Dedifferentiated amniotic fluid mesenchymal stem cell (primary cell): ENCODE data around the gene TSPAN15.

Experiments
- DNase-seq: peaks from one replicate; pipeline ENCODE4 v3.0.0-alpha.2; 2016; ENCODE audit errors: extremely low spot score

The TSPAN15 gene

DNA sequence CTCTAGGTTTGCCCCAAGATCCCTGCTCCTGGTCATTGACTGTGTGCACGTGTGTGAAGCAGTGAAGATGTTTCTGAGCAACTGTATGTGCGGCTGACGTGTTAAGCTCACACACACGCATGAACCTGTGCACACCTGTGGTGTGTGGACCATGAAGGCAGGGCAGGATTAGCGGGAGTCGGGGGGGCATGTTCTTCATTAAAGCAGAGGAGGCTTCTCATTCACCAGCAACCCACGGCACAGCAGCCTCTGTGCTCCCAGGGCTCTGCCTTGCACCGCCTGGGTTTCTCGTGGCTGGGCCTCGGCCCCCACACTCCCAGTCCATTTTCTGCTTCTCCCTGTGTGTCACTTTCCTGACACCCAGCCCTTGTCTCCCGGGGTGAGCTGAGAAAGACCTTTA lies 33.7 kb upstream of the TSPAN15 start:
- DNase-seq: no peak

DNA sequence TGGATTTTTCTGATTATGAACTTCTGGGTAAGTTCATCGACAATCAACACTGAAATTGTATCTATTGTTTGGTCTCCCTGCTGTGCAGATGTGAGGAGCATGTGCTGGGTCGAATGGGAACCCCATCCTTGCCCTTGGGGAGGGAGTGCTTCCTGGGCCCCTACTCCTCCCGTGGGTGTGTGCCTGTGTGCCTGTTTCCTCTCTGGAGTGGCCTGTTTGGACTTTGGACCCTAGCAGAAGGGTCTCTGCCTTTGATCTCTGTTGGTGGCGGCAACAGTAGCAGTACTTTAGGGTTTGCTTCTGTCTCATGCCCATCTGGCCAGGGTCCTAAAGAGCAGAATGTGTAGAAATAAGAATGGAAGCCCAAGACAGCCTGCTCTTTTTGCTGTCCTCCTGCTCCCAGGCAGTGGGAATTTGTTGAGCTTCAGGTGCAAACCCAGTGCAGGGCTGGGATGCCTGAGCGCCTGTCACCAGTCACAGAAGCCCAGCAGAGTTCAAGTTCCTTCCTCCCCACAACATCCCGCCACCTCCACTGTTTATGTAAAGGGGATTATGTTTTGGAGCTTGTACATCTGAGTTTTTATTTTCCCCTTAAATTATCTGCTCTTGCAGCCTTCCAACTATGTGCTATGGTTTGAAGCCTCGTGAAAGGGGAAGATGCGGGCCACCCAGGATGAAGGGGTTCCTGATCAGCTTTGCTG lies 33.1 kb upstream of the TSPAN15 start:
- no peak for DNase-seq

GRCh38 chr10:69419096-69419743 lies 32.0 kb upstream of the TSPAN15 start:
- no peak for DNase-seq

DNA sequence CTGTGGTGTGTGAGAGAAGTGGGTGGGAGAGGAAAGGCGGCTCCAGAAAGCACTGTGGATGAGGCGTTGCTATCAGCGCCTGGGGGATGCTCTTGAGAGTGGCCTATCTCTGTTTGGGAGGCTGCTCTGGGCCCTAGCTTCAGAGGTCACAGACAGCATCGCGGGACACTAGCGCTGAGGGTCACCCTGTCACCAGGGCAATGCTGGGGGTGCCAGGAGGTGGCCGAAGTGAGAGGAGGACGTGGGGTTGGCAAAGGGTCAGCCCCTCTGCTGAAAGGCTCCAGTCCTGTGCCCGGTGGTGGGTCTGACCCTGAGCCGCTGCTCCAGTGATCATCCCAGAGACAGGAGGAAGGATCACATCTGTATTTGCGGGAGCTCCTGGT lies 31.5 kb upstream of the TSPAN15 start:
- no peak for DNase-seq

DNA sequence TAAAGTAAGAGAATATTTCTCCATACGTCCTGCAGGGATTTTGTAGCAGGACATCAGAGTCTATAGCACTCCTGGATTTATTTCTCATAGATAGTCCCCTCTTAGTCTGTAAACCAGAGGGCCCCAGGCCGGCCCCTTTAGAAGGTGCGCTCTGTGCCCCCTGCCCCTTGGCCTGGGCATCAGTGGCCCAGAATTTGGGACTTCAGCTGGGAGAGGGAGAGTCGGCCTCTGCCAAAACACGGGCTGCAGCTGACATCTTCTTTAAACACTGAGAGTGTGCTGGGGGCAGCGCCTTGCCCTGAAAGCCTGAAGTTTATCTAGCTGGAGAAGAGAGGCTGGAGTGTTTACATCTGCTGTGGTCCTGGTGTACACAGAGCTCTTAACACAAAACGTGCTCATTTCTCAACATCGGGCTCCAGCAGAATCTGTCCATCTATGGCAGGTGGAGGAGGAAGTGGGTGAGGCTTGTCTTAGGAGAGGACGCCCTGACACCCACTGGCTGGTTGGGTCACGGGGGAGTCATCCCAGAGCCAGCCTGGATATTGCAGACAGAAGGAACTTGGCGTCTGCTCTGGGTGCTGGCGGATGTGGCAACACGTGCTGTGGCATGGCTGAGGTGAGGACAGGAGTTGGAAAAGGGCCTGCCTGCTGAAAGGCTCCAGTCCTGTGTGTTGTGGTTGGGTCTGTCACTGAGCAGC lies 29.5 kb upstream of the TSPAN15 start:
- DNase-seq: no peak

- no peak for DNase-seq
Observed at GRCh38 chr10:69422676-69423075, 28.6 kb upstream of the TSPAN15 start.

DNA sequence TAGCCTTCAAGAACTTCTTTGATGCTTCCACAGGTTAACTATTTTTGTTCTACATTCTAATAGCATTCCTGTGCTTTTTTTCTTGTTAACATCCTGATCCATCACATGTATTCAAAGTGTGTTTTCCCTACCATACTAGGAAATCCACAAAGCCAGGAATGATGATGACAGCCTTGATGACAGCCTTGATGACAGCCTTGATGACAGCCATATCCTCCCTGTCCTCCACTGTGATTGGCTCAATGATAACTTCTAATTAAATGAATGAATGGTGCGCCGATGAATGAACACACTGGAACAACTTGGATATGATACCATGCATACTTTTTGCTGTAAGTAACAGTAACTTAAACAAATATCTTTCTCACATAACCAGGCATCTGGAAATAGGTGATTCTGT lies 26.2 kb upstream of the TSPAN15 start:
- DNase-seq: no peak

DNA sequence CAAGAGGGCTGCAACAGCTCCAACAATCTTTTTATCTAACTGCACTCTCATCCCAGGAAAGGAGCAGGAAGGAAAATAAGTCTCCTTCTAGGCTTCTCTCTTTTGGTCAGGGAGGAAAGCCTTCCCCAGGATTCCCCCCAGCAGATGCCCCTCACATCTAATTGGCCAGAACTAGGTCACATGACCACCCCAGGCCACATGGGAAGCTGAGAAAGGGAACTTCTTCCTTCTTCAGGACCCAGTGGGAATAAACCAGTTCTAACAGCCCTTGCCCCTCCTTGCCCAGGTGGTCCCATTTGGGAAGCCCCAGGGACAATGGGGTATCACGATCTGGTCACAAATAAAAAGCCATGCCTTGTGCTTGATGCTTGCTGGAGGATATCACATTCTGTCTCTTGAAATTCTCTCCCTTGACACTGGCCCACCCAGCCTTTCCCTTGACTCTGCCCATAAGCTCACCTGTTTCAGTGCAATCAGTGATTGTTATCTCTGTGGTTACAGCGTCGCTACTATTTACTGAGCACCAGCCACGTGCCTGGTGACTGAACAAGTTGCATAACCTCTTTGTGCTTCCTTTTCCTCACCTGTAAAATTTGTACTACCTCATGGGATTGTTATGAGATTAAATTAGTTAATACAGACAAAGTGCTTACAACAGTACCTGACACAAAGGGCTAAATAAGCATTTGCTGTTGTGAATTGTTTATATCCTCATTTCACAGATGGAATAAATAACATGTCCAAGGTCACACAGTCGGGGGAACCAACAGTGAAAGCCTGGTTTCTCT lies 25.6 kb upstream of the TSPAN15 start:
- no peak for DNase-seq

GRCh38 chr10:69426376-69426727 lies 24.9 kb upstream of the TSPAN15 start:
- DNase-seq: no peak

DNA sequence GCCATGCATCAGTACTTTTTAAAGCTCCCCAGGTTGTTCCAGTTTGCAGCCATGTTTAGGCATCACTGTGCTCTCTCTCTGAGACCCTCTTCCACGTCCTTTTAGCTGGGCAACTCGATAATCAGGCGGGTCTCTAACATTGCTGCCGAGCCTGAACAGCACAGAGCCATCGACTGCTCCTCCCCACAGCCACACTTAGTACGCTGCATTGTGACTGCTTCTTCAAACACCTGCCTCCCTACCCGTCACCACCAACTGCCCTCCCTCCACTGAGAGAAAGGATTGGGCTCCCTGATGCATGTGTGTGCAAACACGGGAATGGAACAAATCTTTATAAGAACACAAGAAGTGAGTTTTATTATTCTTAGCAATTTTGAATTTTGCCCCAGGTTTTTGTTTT lies 23.1 kb upstream of the TSPAN15 start:
- no peak for DNase-seq

GRCh38 chr10:69434169-69434568 lies 17.1 kb upstream of the TSPAN15 start:
- no peak for DNase-seq

DNA sequence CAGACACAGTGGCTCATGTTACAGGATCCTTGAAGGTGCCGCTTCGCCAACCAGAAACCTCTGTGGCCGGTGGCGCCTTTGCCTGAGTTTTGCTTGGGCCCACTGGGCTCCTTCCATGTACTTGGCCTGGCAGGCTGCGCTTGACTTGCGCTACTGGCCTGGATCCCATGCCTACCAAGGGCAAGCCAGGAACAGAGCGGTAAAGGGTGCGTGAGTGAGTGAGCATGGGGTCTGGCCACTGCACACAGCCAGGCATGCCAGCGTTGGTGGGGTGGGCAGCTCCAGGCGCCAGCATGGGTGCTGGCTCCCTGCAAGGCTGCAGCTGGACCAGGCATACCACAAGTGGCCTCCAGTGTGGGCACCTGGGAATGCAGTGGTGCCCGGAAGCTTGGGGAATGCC lies 16.3 kb upstream of the TSPAN15 start:
- DNase-seq: no peak

DNA sequence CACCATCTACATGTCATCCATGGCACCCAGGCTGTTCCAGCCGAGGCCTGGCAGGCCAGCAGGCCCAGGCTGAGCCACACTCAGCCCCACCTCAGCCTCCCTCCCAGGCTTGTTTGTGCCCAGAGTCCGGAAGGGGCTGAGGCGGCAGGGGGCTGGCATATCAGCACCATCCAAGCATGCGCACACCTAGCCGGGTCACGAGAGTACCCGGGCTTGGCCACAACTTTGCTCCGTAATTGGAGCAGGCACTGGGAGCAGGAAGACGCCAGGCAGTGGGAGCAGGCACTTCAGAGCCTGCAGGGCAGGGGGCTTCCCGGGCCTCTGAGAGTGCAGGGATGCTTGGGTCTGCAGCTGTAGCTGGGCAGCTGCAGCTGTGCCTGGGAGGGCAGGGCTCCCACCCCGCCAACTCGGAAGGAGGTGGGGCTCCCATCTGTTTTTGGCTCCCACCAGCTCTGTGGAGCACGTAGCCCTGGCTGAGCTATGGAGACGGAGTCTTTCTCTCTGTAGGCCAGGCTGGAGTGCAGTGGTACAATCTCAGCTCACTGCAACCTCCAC lies 15.2 kb upstream of the TSPAN15 start:
- DNase-seq: no peak

GRCh38 chr10:69437321-69438259 lies 13.7 kb upstream of the TSPAN15 start:
- DNase-seq: no peak

GRCh38 chr10:69438536-69439349 lies 12.5 kb upstream of the TSPAN15 start:
- peak; percentile 40 for DNase-seq

DNA sequence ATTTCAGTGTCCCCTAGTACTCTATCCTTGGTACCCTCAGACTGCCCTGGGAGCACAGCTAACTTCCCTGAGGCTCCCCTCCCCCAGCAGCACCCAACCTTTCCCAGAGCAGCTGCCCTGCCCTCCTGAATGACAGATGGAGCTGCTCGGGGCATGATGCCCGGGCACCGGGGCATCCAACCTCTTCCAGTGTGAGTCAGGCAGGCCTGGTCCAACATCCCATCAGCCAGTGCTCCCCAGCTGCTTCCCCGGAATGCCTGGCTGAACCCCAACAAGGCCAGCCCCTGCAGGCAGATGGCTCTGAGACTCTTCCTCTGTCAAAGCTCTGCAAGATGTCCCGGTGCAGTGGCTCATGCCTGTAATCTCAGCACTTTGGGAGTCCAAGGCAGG lies 11.9 kb upstream of the TSPAN15 start:
- no peak for DNase-seq

GRCh38 chr10:69439813-69440506 lies 11.3 kb upstream of the TSPAN15 start:
- no peak for DNase-seq

GRCh38 chr10:69443354-69443753 lies 7.9 kb upstream of the TSPAN15 start:
- no peak for DNase-seq

GRCh38 chr10:69445041-69445440 lies 6.2 kb upstream of the TSPAN15 start:
- no peak for DNase-seq

DNA sequence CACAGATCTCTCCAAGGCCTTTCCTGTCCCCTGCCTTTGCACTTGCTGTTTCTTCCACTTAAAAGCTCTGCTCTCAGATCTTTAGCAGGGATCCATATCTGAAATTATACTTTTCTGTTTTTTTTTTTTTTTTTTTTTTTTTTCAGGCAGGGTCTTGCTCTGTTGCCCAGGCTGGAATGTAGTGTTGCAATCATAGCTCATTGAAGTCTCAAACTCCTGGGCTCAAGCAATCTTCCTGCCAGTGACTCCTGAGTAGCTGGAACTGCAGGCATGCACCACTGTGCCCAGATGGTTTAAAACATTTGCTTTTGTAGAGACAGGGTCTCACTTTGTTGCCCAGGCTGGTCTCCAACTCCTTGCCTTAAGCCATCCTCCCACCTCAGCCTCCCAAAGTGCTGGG lies 5.0 kb upstream of the TSPAN15 start:
- DNase-seq: no peak
